ENCODE data around the gene C3orf20.
A peak's percentile ranks its signal among the peaks of the same experiment; 100 is the strongest.

Gene C3orf20

DNA sequence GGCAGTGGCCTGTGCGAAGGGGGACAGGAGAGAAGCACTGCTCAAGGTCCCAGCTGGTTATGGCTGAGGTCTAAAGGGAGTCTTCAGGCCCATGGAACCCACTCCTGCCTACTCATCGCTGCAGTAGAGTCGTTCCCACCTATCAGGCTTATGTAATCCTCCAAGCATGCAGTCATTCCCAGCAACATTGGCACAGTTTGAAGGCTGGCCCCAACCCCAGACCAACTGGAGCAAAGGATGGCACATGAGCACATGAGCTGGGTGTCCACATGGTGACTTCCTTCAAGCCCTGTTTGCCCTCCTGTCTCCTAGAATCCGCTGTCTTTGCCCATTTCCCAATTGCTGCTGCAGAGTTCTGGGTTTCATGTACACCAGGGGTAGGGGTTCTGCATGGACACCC, 83.4 kb downstream of the C3orf20 start:
- no peak overlapping the region for H3K4me3 ChIP-seq (ENCODE audit: low read depth in 1 of 2, low read length in 1 of 2)
- H3K27me3 ChIP-seq = no peaks in the 10 kb centered on the region
- H3K27ac ChIP-seq = no peak overlapping the region
- H3K4me1 ChIP-seq (ENCODE audit: control insufficient read depth in 1 of 2, insufficient read depth in 1 of 2, low read depth in 1 of 2, low read length in 1 of 2) = peaks cover 10 to 11% of the 10 kb centered on the region in 2 experiments
- TF ChIP-seq, protein P1, sequence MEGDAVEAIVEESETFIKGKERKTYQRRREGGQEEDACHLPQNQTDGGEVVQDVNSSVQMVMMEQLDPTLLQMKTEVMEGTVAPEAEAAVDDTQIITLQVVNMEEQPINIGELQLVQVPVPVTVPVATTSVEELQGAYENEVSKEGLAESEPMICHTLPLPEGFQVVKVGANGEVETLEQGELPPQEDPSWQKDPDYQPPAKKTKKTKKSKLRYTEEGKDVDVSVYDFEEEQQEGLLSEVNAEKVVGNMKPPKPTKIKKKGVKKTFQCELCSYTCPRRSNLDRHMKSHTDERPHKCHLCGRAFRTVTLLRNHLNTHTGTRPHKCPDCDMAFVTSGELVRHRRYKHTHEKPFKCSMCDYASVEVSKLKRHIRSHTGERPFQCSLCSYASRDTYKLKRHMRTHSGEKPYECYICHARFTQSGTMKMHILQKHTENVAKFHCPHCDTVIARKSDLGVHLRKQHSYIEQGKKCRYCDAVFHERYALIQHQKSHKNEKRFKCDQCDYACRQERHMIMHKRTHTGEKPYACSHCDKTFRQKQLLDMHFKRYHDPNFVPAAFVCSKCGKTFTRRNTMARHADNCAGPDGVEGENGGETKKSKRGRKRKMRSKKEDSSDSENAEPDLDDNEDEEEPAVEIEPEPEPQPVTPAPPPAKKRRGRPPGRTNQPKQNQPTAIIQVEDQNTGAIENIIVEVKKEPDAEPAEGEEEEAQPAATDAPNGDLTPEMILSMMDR (IDR thresholded peaks at IDR 0.05) = no peak
- H3K9me3 ChIP-seq = no peaks in the 10 kb centered on the region
- H3K36me3 ChIP-seq = no peaks in the 10 kb centered on the region

DNA sequence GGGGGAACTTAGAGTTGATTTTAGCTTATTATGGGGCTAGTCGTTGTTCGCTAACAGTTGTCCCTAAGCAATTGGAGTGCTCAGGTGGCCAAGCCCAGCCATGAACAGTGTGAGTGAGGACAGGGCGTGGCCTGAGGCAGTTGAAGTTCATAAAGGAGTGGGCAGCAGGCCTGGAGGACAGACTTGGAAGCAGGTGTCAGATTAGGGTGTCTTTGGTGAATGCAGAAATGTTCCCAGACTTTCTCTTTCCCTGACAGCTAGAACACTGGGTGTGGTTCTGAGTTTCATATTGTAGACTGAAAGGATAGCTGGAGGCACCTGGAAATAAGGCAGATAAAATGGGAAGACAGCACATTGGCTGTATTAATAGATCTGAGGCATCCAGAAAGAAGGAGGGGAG, 84.0 kb downstream of the C3orf20 start:
- Histone ChIP-seq H3K4me3 (ENCODE audit: low read depth in 1 of 2, low read length in 1 of 2) (no peak overlapping the region), H3K9me3 (no peaks in the 10 kb centered on the region), H3K36me3 (no peaks in the 10 kb centered on the region), H3K4me1 (ENCODE audit: control insufficient read depth in 1 of 2, insufficient read depth in 1 of 2, low read depth in 1 of 2, low read length in 1 of 2) (peaks cover 10 to 11% of the 10 kb centered on the region in 2 experiments), H3K27me3 (no peaks in the 10 kb centered on the region), H3K27ac (no peak overlapping the region)
- TF ChIP-seq, protein P1 (IDR thresholded peaks at IDR 0.05) = no peak

DNA sequence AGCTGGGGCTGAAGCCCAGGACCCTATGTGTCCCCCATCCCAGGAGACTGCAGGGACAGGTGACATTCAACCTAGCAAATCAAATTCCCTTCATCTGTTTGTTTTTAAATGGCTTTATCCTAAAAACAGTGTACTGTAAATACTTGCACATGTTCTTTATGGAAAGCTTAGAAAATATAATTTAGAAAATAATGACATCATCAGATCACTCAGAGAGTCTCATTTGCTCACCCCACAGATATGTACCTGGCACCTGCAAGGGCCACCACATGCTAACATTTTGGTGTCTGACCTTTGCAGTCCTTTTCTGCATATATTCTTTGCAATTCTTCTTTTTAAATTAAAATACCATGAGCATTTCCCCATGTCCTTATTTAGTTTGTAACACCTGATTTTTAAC, 85.2 kb downstream of the C3orf20 start:
- Histone ChIP-seq H3K4me3 (ENCODE audit: low read depth in 1 of 2, low read length in 1 of 2) (no peak overlapping the region), H3K27ac (no peak overlapping the region), H3K36me3 (no peaks in the 10 kb centered on the region), H3K9me3 (no peaks in the 10 kb centered on the region), H3K4me1 (ENCODE audit: control insufficient read depth in 1 of 2, insufficient read depth in 1 of 2, low read depth in 1 of 2, low read length in 1 of 2) (peaks cover 10 to 11% of the 10 kb centered on the region in 2 experiments), H3K27me3 (no peaks in the 10 kb centered on the region)
- TF ChIP-seq, protein P1 (IDR thresholded peaks at IDR 0.05) = no peak

DNA sequence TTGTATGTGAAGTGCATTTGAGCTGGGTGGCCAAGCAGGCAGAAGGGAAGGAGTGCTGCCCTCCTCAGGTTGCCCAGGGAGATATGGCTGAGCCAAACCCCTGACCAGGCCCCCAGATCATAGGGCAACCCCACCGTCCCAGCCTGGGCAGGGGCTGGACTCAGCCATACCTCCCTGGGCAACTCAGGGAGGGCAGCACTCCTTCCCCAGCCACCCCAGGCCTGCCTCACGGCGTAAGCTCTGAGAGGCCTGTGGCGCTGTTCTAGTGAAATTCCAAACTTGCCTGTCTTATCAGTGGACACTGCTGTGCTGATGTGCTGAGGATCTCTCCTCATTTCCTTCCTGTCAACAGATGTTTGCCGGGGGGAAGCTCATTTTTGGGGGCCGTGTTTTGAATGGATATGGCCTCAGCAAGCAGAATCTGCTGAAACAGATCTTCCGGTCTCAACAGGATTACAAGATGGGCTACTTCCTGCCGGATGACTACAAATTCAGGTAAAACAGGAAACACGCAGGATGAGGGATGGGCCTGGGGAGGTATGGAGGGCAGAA, 86.3 kb downstream of the C3orf20 start:
- peaks cover 10 to 11% of the 10 kb centered on the region in 2 experiments for H3K4me1 ChIP-seq (ENCODE audit: control insufficient read depth in 1 of 2, insufficient read depth in 1 of 2, low read depth in 1 of 2, low read length in 1 of 2)
- H3K27me3 ChIP-seq = no peaks in the 10 kb centered on the region
- TF ChIP-seq, protein P1 (IDR thresholded peaks at IDR 0.05) = no peak
- H3K9me3 ChIP-seq = no peaks in the 10 kb centered on the region
- H3K36me3 ChIP-seq = no peaks in the 10 kb centered on the region
- peak overlapping the region; percentile 47 for H3K27ac ChIP-seq
- peak overlapping the region in 1 of 2 experiments; percentile 21 for H3K4me3 ChIP-seq (ENCODE audit: low read depth in 1 of 2, low read length in 1 of 2)

DNA sequence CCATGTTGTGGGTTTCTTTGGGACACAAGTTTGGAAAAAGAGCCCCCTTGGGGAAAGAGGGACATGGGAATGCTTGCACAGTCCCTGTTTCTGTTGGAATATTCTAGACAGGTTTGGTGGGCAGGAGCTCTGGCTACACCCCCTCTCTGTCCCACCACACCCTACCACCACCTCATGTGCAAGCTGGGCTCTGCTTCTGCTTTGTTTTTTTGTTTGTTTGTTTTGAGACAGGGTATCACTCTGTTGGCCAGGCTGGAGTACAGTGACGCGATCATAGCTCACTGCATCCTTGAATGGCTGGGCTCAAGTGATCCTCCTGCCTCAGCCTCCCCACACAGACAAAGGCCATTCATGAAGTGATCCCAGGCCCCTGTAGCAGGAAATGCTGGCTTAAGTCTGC, 86.9 kb downstream of the C3orf20 start:
- H3K4me1 ChIP-seq (ENCODE audit: control insufficient read depth in 1 of 2, insufficient read depth in 1 of 2, low read depth in 1 of 2, low read length in 1 of 2) = peaks cover 10 to 11% of the 10 kb centered on the region in 2 experiments
- H3K27ac ChIP-seq = no peak overlapping the region
- no peaks in the 10 kb centered on the region for H3K9me3 ChIP-seq
- no peaks in the 10 kb centered on the region for H3K36me3 ChIP-seq
- no peak overlapping the region for H3K4me3 ChIP-seq (ENCODE audit: low read depth in 1 of 2, low read length in 1 of 2)
- H3K27me3 ChIP-seq = no peaks in the 10 kb centered on the region
- TF ChIP-seq, protein P1 (IDR thresholded peaks at IDR 0.05) = no peak
